ENCODE data around the gene TMEM98.
"Not testable (repeated sequence)": the region's sequence is repeated elsewhere in the genome, so short reads cannot be mapped to it uniquely, and the experiment has no call there.

Gene TMEM98

DNA sequence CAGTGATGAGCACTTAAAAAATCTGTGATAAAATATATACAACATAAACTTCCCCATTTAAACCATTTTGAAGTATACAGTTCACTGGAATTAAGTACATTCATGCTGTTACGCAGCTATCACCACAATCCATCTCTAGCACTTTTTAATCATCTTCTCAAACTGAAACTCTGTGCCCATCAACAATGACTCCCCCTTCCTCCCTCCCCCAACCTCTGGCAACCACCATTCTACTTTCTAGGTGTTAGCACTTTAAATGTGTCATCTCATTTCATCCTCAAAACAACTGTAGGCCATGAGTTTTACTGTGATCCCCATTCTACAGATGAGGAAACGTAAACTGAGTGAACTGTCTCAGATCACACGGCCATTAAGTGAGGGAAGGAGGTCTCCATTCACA lies 13.8 kb upstream of the TMEM98 start:
- DNase-seq = no peak

DNA sequence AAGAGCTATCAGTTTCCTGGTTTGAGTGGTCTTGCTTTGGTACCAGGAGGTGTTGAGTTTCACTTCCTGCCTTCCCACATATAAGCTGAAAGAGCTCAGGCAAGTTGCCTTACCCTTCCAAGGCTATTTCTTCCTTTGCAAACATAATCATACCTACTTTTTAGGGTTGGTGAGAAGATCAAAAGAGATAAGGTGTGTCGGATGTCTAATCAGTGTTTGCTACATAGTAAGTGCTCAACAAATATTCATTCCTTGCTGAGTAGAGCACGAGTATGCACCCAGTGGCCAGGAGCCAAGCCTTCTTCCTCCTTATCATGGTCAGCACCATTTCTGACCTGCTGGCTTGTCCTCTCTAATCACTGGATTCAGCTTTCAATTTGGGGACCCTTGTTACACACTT lies 12.7 kb upstream of the TMEM98 start:
- no peak for DNase-seq

DNA sequence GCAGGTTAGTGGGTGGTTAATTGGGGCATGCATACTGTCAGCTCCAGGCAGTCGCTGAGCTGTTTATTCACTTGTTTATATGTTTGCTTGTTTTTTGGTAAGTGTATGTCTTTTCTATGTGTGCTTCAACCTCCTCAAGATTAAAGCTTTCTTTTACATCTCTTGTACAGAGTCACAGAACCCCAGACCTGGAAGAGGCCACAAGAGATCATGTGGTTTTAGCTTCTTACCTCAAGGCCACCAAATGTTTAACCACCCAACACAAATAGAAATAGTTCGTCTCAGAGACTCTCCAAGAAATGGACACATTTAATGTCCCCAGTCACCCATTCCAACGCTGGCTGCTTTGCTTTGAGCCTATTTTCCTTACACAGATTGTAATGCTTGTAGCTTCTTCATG lies 11.8 kb upstream of the TMEM98 start:
- no peak for DNase-seq

DNA sequence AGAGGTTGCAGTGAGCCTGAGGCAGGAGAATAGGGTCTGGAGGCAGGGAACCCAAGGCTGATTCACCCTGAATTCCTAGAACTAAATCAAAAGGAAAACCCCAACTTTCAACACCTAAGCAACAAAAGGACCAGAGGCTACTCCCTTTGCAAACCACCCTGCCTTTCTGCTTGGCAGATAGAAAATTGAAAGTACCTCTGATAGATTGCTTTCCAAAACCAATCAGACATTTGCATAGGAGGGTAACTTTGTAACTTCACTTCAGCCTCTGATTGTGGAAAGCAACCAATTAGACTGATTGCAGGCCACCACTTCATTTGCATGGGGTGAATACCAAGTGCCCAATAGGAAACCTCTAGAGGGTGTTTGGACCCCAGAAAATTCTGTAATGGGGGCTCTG lies 10.9 kb upstream of the TMEM98 start:
- no peak for DNase-seq

DNA sequence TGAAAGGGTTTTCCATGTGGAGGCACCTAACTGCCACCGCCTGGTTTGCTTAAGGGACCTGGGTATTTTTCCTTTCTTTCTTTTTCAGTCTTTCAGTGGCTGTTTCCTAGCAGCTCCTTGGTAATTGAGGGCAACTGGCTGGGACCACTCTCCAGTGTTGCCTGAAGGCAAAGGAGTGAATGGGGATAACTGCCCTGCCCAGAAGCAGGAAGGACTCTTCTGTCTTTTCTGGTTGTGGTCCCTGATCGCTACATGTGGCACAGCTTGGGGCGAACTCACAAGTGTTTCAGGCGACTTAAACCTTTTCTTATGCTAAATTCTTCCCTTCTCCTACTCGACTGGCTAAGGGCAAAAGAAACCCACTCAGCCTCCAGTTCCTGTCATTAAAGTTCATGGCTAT lies 10.1 kb upstream of the TMEM98 start:
- no peak for DNase-seq

DNA sequence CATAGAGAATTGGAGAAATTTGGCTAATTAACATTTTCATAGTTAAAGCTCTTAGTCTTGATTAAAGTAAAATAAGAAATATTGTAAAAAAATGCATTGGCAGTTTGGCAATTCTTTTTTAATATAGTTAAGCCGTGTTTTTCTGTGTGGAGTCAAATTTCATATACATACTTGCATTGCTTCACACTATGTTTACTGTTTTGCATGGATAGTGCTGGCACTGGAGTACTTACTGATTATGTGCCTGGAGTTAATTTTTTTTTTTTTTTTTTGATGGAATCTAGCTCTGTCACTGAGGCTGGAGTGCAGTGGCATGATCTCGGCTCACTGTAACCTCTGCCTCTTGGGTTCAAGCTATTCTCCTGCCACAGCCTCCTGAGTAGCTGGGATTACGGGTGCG lies 8.1 kb upstream of the TMEM98 start:
- DNase-seq = not testable (repeated sequence)

DNA sequence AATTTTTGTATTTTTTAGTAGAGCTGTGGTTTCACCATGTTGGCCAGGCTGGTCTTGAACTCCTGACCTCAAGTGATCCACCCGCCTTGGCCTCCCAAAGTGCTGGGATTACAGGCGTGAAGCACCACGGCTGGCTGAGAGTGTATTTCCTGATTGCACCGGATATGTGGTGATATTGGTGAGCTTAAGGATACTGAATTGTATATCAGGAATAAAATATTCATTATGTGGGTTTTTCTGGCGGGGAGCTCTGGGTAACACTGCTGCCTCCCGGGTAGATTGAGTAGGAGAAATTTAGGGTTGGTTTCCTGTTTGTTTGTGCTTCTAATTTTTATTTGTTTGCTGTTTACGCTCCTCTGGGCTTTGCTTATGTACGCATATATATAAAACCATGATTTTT lies 7.7 kb upstream of the TMEM98 start:
- no peak for DNase-seq

DNA sequence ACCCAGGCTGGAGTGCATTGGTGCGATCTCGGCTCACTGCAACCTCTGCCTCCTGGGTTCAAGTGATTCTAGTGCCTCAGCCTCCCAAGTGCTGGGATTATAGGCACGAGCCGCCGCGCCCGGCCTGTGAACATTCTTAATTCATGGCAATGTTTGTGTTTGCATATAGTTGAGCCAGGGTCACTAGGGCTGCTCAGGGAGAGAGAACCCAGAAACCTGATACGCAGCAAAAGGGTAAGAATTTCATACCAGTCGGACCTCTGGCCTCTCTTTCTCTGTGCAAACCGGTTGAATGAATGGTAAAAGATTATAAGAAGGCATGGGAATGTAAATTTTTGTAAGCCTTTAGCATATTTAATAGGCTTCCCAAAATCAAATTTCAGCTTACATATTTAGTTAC lies 6.9 kb upstream of the TMEM98 start:
- DNase-seq = no peak

DNA sequence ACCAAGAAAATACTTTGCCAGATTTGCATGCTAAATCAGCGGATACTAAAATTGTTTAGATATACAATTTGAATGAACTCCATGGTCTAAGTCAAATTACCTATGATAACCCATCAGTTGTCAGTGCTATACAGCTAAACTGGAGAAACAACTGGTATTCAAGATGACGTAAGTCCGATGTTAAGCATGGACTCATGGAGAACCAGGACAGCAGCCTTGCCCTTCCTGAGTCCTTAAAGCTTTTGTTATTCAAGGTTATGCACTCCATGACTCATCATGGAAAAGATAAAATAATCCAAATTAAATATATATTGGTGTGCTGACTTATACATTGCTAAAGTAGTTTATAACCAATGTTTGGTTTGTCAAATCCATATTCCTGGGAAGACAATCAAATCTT lies 4.0 kb upstream of the TMEM98 start:
- not testable (repeated sequence) for DNase-seq

DNA sequence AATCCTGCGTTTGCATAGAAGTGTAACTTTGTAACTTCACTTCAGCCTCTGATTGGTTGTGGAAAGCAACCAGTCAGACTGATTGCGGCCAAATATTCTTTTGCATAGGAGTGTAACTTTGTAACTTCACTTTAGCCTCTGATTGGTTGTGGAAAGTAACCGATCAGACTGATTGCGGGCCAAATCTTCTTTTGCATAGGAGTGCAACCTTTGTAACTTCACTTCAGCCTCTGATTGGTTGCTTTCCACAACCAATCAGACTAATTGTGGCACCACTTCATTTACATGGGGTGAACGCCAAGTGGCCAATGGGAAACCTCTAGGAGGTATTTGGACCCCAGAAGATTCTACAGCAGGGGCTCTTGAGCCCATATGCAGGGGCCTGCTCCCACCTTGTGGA lies 1.8 kb upstream of the TMEM98 start:
- no peak for DNase-seq

DNA sequence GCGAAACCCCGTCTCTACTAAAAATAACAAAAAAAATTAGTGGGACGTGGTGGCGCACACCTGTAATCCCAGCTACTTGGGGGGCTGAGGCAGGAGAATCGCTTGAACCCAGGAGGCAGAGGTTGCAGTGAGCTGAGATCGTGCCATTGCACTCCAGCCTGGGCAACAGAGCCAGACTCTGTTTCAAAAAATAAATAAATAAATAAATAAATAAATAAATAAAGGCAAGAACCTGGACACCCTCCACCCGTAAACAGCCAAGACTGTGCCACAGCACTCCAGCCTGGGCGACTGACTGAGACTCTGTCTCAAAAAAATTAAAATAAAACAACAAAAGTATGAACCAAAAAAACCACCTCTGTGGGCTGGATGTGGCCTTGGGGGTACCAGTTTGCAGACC lies 1.2 kb upstream of the TMEM98 start:
- not testable (repeated sequence) for DNase-seq

DNA sequence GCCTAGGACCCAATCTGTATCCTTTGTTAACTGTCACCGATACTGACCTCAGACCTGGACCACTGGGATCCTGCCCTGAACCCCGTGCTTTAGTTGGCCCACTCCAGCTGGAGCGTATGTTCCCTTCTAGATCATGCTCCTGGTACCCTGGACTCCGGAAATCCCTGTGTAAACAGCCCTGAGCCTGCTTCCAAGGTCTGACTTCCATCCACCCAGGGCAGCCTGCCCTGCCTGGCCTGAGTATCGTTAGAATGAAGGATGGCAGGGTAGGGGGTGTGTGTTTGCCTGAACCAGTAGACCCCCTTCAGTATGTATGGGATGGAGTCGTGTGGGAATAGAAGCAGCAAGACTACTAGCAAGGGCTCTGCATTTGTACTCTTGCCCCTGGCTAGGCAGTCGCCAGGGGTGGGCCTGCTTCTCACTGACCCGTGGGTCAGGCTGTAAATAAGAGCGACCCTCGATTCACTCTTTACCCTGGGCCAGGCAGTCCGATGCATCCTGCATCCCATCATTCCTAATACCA lies 691 bp upstream of the TMEM98 start:
- DNase-seq = peak in 12 of 56 donors; percentile 23 to 60 (median 44)

DNA sequence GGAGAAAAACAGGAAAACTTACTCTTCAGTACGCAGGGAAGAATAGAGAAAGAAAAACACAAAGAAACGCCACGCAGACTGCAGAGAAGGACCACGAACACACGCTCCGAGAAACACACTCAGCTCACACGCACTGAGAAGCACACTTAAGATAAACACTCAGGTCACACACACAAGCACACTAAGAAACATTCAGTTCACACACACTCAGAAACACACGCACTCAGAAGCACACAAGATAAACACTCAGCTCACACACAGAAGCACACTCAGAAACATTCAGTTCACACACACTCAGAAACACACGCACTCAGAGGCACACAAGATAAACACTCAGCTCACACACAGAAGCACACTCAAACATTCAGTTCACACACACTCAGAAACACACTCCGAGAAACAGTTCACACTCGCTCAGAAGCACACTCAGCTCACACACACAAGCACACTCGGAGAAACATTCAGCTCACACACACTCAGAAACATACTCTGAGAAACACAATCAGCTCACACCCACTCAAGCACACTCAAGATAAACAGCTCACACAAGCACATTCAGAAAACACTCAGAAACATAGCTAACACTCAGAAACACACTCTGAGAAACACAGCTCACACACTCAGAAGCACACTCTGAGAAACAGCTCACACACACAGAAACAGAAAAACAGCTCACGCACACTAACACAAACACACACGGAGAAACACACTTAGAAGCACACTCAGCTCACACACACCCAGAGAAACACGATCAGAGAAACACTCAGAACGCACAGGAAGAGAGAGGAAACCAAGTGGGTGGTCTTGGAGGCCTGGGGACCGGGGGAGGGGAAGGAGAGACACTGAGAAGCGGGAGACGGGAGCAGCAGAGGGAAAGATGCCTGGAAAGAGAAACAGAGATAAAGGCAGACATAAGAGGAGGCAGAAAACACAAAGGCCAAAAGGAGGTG lies 908 bp downstream of the TMEM98 start:
- DNase-seq = no peak

DNA sequence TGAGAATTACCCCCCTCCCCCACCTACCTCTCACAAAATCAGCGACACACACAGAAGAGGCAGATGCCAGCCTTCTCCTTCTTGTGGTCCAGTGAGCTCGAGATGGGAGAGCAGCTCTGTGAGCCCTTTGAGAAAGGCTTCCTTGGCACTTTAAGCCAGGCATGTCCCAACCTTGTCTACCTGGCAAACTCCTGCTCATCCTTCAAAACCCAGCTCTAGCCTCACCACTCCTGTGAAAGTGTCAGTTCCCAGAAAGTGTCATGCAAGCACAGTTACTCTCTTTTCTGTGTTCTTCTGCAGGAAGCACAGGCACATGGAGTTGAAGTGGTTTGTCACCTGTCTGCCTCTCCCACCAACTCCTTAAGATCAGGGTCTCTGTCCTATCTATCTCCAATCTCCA lies 1.6 kb downstream of the TMEM98 start:
- no peak for DNase-seq

DNA sequence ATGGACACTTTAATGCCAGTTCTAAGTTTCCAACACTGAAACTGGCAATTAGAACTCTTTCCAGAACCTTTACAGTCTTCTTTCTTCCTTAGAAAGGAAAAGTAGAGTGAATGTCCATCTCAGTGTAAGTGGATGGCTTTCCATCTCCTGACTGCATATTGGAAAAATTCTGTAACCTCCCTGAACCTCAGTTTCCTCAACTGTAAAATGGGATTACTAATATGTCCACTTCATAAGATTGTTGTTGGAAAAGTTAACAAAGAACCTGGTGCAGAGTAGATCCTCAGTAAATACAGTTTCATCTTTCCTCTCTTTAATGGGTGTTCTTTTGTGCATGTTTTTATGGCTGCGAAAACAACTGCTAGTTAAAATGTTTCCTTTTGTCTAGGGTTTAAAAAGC lies 2.6 kb downstream of the TMEM98 start:
- DNase-seq = no peak

DNA sequence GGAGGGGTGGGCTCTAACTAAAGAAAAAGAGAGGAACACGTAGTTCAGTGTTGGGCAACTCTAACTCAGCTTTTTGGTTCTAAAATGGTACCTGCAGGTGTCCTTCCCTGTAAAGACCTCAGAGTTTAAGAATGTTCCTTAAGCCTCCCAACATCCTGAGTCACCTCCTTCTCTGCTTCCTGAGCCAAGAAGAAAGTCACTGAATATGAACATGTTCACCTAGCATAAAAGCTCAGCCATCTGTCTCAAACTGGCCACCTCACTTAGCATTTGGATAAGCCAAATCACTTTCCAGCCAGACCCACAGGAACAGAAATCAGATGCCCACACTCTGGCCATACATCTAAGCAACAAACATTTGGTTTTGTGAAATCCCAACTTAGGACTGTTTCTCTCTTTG lies 3.7 kb downstream of the TMEM98 start:
- DNase-seq = no peak

DNA sequence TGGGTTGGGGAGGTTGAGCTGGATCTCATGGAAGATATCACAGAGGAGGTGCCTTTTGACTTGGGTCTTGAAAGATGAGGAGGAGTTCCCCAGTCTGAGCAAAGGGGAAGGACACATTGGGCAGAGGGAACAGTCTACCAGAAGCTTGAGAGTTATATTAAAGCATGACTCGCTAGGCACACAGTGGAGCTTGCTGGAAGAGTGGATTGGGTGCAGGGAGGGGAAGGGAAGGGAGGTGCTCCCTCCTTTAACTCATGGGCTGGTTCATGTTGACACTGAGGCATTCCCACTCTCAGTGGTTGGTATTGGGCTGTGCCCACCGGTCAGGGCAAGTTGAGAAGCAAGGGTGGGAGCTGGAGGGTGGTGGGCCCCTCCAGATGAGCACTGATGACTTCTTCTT lies 5.9 kb downstream of the TMEM98 start:
- no peak for DNase-seq

DNA sequence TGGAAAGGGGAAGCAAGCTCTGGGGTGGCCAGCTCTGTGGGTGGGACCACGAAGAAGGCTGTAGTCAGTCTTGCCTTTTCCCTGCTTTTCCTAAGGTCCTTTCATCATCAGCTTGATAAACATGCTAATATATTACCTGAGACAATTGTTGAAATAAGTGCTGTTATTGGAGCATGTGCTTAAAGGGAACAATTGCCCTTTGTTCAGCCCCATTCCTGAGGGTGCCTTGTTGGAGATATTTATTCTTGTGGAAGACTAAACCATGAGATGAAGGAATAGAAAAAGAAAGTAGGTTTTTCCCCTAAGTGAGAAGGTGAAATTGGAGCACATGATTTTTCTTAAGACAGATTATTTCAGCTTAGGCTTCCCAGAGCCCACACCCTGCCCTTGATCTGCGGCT lies 7.8 kb downstream of the TMEM98 start:
- no peak for DNase-seq

DNA sequence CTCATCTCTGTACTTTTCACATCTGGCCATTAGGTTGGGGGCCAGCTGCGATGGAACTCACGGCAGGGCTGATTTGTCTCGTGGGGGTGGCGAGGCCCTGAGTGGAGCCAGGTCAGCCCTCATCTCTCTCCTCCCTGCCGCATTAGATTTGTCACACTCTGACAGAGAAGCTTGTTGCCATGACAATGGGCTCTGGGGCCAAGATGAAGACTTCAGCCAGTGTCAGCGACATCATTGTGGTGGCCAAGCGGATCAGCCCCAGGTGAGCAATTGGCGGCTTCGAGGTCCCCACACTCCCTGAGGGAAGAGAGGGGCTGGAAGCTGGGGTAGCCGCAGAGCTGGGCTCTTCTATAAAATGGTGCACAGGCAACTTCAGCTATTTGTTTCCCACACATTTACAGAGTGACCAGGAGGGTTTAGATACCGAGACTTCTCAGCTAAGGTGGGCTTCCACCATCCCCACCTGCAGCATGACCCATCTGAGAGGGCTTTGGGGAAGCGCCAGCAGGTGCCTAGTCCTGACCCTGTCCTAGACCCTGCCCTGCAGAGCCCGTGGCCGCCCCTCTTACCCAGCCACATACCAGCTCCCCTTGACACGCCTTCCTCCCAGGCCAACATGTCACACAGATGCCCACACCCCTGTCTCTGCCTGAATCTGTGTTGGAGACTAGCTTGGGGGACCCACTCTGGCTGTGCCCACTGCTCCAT lies 8.4 kb downstream of the TMEM98 start:
- peak in 1 of 56 donors; percentile 19 for DNase-seq

DNA sequence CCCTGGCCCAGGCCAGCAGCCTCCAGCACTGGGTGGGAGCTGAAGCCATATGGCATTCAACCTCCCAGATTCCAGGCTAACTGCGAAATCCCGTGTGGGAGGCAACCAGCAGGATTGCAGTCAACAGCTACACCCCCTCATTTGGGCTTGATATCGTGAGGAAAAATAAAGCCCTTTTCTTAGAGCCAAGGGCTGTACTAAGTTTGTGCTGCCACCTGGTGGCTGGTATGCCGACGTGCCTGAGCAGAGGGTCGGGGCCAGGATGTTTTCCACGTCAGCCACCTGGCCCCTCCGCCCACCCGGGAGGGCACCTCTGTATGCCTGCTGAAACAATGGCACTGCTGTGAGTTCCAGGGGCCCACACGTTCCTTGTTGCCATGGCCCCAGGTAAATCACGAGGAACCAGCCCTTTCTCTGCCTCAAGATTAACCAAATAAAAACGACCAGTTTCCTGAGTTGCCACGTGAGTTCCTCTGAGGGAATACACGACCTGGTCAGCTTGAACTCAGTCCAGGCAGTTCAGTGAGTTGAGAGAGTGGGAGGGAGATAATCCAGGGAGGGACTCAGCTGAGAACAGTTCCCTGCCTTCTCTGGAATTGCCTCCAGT lies 9.0 kb downstream of the TMEM98 start:
- peak in 33 of 56 donors; percentile 5 to 74 (median 24) for DNase-seq

DNA sequence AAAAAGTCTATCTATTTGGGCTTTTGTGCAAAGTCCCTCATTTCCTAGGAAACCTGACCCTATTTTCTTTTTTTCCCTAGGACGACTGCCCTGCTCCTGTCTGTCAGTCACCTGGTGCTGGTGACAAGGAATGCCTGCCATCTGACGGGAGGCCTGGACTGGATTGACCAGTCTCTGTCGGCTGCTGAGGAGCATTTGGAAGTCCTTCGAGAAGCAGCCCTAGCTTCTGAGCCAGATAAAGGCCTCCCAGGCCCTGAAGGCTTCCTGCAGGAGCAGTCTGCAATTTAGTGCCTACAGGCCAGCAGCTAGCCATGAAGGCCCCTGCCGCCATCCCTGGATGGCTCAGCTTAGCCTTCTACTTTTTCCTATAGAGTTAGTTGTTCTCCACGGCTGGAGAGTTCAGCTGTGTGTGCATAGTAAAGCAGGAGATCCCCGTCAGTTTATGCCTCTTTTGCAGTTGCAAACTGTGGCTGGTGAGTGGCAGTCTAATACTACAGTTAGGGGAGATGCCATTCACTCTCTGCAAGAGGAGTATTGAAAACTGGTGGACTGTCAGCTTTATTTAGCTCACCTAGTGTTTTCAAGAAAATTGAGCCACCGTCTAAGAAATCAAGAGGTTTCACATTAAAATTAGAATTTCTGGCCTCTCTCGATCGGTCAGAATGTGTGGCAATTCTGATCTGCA lies 12.9 kb downstream of the TMEM98 start:
- no peak for DNase-seq
